CD4-positive, alpha-beta T cell treated with Interleukin-1 beta for 1 hour (primary cell): ENCODE measurements around the gene PPP6R2.

ENCODE experiments used
- DNase-seq, 2 donors: peaks; one replicate each; pipeline ENCODE4 v3.0.0-alpha.2; 2020 to 2022

PPP6R2 gene

DNA sequence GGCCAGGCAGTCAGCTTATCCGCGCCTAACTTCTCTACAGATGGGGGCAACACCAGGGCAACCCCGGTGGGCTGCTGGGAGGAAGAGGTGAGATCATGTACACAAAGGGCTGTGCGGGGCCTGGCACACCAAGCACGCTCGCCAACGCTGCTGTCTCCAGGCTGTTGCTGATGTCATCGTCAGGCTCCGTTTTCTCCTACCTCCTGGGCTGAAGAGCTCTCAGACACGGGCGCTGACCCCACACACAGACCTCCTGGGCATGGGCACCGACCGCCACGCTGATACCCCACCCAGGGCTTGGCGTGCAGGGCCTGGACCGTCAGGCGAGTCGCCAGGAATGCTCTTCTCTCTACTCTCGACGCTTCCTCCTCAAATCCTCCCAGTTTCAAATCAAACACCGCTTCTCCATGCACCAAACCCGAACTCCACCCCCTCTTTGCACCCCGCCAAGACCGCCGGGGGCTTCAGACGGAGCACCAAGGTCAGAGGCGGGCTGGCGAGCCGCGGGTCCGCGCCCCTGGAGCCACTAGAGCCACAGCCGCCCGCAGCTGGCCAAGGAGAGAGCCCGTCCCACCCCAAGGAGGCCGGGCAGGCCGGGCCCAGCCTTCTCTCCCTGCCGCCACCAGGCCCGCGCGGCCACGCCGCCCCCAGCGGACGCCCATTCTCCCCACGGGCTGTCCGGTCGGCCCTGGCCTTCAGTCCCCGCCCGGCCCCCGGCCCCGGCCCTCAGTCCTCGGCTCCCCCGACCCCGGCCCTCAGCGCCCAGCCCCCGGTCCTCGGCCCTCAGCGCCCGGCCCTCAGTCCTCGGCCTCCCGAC lies 130.9 kb downstream of the PPP6R2 start:
- no peak for DNase-seq

DNA sequence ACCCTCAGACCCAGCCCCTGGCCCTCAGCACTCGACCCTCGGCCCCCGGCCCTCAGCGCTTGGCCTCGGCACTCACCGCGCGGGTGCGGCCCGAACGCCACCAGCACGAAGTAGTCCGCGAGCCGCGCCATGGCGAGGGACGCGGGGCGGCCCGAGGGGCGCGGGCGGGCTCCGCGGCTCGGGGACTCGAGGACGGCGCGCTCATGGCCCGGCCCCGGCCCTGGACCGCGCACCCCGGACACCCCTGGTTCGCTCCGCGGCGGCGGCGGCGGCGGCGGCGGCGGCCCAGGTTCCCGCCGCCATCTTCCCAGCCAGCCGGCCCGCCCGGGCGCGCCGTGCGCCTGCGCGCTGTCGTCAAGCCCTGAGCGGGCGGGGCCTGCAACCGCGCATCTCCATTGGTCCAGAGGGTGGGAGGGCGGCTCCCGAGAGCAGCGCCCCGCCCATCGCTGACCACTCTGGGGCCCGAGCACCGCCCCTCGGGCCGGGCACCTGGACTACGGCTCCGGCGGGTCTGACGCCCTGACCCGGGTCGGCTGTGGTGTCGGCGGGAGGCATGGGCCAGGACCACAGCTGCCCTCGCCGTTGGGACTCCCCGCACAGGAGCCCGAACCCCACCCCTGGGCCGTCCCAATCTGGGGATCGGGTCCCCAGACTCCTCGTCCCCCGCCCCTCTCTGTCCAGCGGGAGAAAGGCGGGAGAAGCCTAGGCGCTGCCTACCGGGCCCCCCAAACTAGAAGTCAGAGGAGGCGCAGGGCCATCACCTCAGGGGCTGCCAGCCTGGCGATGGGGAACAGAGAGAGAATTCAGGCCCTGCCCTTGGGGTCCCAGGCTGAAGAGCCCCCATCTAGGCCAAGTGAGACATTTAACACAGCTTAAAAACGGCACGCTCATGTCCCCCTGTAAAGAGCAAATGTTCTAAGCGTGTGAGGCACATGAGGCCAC lies 131.9 kb downstream of the PPP6R2 start, which contains the start of gene SBF1:
TSS of gene SBF1 (minus strand) at position 326 of the 942 bp plus-strand sequence. CDS start at position 131, 195 bp downstream.
- DNase-seq = peak; percentile 89 to 90

DNA sequence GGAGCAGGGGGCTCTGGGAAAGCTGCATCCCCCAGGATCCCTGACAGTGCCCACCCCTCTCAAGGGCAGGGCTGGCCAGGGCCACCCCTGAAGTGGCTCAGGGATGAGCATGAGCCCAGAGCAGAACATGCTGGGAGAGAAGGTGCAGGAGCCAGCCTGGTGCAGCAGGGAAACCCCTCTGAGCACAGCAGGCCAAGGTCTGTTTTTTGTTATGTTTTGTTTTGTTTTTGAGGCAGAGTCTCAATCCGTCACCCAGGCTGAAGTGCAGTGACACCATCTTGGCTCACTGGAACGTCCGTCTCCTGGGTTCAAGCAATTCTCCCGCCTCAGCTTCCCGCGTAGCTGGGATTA lies 132.5 kb downstream of the PPP6R2 start:
- no peak for DNase-seq

DNA sequence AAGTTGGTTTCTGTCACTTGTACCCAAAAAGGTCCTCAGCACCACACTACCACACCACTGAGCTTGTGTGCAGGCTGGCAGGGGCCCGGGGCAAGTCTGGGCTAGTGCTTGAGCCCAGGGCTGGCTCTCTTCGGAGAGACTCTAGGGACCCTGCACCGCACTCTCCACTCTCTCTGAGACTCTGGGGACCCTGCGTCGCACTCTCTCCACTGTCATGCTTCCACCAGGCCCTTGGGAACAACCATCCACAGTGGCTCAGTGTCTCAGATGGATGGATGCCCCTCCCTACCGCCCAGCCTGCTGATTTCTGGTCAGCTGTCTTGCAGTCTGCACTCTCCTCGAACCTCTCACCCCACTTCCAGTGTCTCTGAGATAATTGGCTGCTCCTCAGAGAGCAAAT lies 133.7 kb downstream of the PPP6R2 start:
- DNase-seq = no peak

DNA sequence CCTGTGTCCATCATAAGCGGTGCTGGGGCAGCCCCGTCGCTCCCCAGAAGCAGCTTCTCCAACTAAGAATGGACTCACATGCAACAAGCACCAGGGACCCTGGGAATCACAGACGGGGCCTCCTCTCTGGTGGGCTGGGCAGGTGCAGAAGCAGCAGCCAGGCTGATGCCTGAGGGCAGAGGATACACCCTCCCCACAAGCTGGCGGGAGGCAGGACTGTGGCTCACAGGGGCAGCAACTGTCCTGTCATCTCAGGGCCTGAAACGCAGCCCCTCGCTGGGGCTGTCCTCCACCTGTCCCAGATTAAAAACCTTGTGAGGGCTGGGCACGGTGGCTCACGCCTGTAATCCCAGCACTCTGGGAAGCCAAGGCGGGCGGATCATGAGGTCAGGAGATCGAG lies 134.8 kb downstream of the PPP6R2 start:
- no peak for DNase-seq

DNA sequence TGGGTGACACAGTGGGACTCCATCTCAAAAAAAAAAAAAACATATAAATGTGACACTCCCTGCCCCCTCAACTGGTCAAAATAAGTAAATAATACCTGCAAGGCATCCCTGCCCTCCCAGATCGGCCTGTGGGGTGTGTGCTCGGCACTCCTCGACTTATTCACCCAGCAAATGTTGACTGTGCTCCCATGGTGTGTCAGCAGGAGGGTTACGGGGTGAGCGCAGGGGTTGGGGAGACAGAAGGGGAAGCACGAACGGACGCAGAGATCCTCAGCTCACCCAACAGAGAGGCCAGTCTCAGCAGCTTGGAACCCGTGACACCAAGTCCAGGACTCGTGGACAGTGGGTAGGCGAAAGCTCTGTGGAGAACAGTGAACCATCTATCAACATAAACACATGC lies 136.6 kb downstream of the PPP6R2 start:
- no peak for DNase-seq

DNA sequence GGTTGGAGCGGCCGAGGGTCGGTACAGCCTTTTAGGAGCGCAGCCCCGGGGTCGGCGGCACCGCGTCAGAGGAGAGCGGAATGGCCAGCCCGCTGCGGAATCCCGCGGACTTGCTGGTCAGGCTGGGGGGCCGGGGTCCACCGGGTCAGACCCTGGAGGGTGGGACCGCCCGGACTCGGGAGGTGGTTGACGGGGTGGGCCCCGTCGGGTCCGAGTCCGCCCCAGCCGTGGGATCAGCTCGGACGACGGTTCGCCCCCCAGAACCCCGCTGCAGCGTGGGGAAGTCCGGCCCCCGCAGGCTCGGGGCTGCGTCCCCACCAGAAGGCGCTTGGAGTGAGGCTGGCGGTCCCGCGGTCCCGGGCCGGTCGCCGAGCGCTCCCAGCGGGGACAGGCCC lies 137.9 kb downstream of the PPP6R2 start:
- no peak for DNase-seq

DNA sequence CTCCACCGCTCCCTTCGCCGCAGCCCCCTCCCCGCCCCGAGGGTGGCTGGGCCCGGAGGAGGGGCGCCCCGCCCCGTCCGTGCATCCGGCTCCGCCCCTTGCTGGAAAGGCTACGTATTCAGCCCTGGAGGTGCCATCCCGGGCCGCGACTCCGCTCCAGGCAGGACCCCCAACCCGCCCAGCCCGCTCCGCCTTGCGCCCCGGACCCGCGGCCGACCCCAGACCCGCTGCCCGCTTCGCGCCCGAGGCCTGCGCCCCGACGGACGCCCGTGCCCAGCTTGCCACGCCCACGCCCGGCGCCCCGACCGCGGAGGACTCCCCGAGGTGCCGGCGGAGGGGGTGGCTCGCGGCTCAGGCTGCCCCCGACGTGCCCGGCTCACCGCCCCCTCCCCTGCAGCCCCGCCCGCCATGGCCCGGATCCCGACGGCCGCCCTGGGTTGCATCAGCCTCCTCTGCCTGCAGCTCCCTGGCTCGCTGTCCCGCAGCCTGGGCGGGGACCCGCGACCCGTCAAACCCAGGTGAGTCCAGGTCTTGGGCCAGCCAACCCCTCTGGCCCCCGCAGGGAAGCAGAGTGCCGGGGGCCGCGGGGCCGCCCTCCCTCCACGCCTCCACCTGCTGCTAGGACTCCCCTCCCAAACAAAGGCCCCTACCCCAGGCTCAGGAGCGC lies 138.4 kb downstream of the PPP6R2 start, which contains the start of gene ADM2:
TSS of gene ADM2 (plus strand) at position 104 of the 667 bp plus-strand sequence. CDS start at position 409, 305 bp downstream.
- DNase-seq = peak; percentile 59 to 75

DNA sequence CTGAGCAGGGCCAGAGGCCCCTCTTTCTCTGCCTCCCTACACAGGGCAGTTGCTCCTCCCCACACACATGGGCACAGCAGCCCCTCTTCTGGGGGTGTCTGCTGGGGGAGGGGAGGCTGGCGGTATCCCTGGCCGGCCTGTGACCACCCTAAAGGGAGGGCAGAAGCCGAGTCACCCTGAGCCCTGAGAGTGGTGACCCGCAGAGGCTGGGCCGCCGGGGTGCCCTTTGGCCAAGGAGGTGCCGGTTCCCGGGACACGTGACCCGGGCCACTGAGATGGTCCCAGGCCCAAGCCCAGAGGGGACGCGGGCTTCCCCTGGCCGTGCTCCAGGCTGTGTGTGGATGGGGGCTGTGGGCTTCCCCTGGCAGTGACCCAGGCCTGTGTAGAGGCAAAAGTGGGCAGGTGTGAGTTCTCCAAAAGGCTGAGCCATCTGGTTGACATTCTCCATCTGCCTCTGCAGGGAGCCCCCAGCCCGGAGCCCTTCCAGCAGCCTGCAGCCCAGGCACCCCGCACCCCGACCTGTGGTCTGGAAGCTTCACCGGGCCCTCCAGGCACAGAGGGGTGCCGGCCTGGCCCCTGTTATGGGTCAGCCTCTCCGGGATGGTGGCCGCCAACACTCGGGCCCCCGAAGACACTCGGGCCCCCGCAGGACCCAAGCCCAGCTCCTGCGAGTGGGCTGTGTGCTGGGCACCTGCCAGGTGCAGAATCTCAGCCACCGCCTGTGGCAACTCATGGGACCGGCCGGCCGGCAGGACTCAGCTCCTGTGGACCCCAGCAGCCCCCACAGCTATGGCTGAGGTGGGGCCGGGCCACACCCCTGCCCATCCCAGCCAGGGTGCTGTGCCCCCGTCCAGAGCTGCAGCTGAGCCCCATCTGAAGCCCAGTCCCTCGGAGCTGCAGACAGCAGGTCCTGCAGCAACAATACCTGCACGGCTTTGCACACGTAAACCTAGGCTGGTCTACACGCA lies 139.3 kb downstream of the PPP6R2 start:
- DNase-seq = no peak

DNA sequence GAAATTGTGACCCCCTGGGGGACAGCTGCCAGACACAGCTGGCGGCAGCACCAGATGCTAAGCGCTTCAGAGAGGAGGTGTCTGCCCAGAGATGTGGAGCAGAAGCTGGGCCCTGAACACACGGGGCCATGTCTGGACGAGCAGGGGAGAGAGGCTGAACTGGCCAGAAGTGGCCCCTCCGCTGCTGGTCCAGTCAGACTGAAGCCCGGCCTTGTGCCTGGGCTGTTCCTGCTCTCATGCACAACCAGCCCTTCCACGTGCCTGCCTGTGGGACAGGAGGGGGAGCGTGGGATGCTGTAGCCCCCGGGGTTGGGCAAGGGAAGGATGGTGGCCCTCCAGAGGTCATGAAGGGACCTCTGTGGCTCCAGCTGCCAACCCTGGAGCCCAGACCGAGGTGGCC lies 140.0 kb downstream of the PPP6R2 start:
- DNase-seq = no peak

DNA sequence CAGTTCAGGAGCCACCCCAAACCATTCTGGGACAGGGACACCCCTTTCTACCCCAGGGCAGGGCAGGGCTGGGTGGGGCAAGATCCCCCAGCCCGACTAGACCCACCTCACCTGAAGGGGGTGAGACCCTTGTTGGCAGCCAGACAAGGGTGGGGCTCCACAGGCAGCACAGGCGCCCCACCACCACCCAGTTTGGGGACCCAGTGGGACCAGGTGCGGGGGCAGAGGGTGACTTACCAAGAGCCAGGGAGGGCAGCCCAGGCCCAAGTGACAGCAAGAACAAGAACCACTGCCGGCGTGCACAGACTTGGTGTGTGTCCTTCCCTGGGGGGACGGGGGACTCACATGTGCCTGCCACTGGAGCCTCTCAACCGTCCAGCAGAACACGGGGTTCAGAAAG lies 140.4 kb downstream of the PPP6R2 start:
- no peak for DNase-seq

DNA sequence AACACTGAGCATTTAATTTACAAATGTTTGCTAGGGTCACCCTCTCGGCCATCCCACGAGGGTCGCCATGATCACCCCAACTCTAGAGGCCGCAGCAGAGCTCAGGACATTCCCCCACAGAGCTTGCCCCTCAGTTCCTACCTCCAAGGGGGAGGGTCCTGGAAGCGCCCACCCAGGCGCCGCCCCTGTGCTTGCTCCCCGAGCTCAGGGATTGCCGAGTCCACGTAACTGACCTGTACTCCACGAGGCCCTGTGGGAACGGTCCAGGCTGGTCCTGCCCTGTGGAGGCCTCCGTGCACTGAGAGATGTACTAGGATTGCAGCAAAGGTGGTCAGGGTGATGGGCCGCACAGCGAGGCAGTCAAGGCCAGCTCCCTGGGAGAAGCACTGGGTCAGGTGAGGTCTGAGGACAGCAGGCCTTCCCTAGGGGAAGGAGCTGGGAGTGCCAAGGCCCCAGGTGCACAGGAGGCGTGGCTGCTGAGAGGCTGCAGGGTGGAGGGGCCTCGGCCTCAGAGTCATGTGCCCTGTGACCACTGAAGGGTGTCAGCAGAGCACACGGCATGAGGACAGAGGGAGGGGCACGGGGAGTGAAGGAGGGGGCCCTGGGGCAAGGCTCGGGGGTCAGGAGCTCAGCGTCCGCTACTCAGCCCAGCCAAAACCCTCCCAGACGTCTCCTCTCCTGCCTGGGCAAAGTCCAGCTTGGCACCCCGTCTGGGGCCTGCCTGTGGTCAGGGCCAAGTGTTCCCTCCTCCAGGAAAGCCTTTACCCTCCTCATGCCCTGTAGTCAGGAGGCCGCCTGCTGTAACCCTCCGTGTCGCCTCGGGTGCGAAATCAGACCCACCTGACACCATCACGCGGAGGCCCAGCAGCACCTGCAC lies 141.1 kb downstream of the PPP6R2 start:
- DNase-seq = no peak

DNA sequence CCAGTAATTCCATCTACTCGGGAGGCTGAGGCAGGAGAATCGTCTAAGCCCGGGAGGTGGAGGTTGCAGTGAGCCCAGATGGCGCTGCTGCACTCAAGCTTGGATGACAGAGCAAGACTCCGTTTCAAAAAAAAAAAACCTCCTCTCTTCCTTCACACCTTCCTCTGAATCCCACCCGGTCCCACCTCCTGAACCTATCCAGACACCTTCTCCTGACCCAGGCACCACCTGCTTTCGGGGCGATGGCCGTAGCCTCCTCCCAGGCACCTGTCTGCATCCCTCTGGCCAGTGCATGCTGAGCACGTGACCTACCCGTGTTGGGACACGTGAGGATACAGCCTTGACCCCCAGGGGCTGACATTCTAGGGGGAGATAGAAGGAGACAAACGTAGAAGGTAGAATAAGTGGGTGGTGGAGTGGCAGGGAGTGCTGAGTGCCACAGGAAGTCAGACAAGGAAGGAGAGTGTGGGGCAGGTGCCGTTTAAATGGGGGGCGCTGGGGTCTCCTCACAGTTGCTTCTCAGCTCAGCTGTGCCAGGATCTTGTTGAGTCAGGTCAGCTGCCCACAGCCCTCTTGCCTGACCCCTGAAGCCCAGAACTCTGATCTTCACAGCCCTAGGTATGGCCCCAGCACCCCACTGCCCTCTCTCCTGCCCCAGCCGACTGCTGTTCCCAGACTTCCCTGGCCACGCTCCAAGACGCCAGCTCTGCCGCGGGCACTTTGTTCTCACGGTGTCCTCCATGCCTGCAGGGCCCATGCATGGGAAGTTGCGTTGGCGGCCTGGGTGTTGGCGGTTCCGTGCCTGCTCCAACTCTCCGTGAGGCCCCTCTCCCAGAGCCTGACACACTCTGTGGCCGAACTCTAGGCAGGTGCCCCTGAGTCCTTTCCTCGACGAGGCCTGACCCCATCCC lies 142.3 kb downstream of the PPP6R2 start:
- no peak for DNase-seq

DNA sequence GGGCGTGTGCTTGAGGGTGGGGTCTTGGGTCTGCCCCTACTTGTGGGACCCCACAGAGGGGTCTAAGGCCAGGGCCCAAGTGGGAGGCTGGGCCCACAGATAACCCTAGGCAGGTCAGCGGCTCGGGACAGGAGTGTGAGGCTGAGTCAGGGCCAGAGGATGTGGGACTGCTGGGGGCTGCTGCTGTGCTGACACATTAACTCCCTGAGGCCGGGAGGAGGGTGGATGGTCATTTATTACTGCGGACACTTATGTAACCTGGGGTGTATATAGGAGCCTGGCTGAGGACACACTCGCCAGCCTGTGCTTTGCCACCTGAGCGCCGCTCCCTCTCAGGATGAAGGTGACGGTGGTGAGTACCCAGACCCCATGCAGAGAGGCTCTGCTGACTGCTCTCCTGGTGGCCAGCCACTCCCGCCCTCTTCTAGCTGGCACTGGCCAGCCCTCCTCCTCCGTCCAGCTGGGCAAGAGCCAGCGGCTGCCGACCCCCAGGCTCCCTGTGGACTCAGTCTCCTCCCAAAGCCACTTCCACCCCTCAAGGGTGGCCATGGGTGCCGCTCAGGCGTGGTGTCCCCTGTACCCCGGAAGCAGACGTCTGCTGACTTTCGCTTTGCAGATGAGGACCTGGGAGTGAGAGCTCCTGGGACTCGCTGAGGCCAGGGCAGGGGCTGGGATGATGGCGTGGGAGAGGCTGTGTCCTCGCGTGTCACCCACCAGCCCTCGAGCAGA lies 143.6 kb downstream of the PPP6R2 start, which contains the start of gene MIOX:
TSS of gene MIOX (plus strand) at position 299 of the 729 bp plus-strand sequence. CDS start at position 338, 39 bp downstream.
- no peak for DNase-seq

DNA sequence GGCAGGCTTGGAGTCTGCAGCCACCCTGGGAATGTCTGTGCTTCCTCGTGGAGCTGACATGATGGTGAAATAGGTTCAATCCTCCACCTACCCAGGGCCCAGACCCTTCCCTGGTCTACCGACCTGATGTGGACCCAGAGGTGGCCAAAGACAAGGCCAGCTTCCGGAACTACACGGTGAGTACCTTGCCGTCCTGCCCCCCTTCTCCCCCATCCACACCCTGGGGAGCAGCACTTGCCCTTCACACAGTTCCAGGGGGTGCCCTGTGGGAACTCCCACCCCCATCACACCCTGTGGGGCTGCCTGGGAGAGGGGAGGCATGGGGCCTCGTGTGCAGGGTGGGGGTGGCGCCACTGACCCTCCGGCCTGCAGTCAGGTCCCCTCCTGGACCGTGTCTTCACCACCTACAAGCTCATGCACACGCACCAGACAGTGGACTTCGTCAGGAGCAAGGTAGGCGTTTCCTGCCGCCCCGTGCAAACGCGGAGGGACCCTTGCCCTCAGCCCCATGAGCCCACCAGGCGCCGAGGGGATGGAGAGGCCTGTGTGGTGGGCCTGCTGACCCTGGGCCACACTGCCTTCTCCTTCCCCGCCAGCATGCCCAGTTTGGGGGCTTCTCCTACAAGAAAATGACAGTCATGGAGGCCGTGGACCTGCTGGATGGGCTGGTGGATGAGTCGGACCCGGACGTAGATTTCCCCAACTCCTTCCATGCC lies 144.3 kb downstream of the PPP6R2 start:
- DNase-seq = no peak

DNA sequence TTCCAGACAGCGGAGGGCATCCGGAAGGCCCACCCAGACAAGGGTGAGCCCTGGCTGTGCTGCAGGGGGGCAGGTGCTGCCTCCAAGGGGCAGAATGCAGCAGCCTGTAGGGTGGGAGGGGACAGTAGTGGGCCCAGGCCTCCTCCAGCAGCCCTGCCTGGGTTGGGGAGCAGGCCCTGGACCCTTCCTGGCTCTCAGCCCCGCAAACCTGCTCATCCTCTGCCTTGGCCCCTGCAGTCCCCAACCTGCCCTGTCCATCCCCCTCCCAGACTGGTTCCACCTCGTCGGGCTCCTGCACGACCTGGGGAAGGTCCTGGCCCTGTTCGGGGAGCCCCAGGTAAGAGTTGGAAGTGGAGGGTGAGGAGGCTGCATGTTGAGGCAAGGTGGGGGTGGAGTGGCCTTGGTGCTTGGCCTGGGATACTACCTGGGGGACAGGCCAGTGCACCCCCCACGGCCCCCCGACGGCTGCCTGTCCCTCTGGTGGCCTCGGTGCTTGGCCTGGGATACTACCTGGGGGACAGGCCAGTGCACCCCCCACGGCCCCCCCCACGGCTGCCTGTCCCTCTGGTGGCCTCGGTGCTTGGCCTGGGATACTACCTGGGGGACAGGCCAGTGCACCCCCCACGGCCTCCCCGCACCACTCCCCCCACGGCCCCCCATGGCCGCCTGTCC lies 145.0 kb downstream of the PPP6R2 start:
- no peak for DNase-seq

DNA sequence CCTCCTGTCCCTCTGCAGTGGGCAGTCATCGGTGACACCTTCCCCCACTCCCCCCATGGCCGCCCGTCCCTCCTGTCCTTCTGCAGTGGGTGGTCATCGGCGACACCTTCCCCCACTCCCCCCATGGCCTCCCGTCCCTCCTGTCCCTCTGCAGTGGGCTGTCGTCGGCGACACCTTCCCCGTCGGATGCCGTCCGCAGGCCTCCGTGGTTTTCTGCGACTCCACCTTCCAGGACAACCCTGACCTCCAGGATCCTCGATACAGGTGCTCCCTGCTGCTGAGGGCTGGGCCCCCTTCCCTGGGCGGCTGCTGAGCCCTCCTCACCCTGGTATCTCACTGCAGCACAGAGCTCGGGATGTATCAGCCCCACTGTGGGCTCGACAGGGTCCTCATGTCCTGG lies 145.8 kb downstream of the PPP6R2 start:
- no peak for DNase-seq
